NCI-H526 treated with DMSO at 0.1 percent for 48 hours (cell line): ENCODE results near the gene GABBR2.

Experiments used
- DNase-seq: peaks from one replicate; lab custom pipeline; 2025; lab: John Stamatoyannopoulos, UW

The GABBR2 gene

GRCh38 chr9:98568234-98568908 lies 140.4 kb downstream of the GABBR2 start:
- no peak for DNase-seq

- DNase-seq = no peak
Observed at GRCh38 chr9:98567540-98568233, 141.0 kb downstream of the GABBR2 start.

- no peak for DNase-seq
Observed at GRCh38 chr9:98565152-98566135, 143.3 kb downstream of the GABBR2 start.

- no peak for DNase-seq
Observed at GRCh38 chr9:98564714-98565113, 144.0 kb downstream of the GABBR2 start.

GRCh38 chr9:98563988-98564387 lies 144.7 kb downstream of the GABBR2 start:
- no peak for DNase-seq

- no peak for DNase-seq
Observed at GRCh38 chr9:98563212-98563907, 145.4 kb downstream of the GABBR2 start.

- DNase-seq = no peak
Observed at GRCh38 chr9:98559561-98559960, 149.2 kb downstream of the GABBR2 start.

- DNase-seq = no peak
Observed at GRCh38 chr9:98558575-98558974, 150.2 kb downstream of the GABBR2 start.

- no peak for DNase-seq
Observed at GRCh38 chr9:98556511-98556910, 152.2 kb downstream of the GABBR2 start.

- no peak for DNase-seq
Observed at GRCh38 chr9:98555651-98556465, 152.9 kb downstream of the GABBR2 start.

GRCh38 chr9:98554752-98555151 lies 154.0 kb downstream of the GABBR2 start:
- no peak for DNase-seq

GRCh38 chr9:98552331-98552730 lies 156.4 kb downstream of the GABBR2 start:
- no peak for DNase-seq

- DNase-seq = no peak
Observed at GRCh38 chr9:98551511-98552286, 157.0 kb downstream of the GABBR2 start.

GRCh38 chr9:98550206-98550820 lies 158.4 kb downstream of the GABBR2 start:
- no peak for DNase-seq

GRCh38 chr9:98549401-98549800 lies 159.3 kb downstream of the GABBR2 start:
- no peak for DNase-seq

GRCh38 chr9:98547606-98548005 lies 161.1 kb downstream of the GABBR2 start:
- no peak for DNase-seq

GRCh38 chr9:98545021-98545420 lies 163.7 kb downstream of the GABBR2 start:
- DNase-seq = no peak

GRCh38 chr9:98541684-98542230 lies 167.0 kb downstream of the GABBR2 start:
- no peak for DNase-seq

GRCh38 chr9:98540476-98540875 lies 168.3 kb downstream of the GABBR2 start:
- no peak for DNase-seq
